Parathyroid adenoma (tissue), 2 donors: ENCODE results near the gene ANKS1A.

Experiments used
- H2AFZ ChIP-seq: fragments of 300-600 bp; sonication (generic); one replicate; pipeline ENCODE4 v1.7.0; 2017; ENCODE audit warnings: antibody characterized with exemption, mild to moderate bottlenecking
- H3K27ac ChIP-seq: fragments of 300-600 bp; sonication (generic); one replicate; pipeline ENCODE4 v1.7.0; 2017
- H3K27me3 ChIP-seq: fragments of 300-600 bp; sonication (generic); one replicate; pipeline ENCODE4 v1.7.0; 2017; ENCODE audit warnings: low read length; ENCODE audit not compliant: control insufficient read depth, insufficient read depth
- H3K36me3 ChIP-seq: fragments of 300-600 bp; sonication (generic); one replicate; pipeline ENCODE4 v1.7.0; 2017; ENCODE audit warnings: low read length; ENCODE audit not compliant: control insufficient read depth, insufficient read depth
- H3K4me1 ChIP-seq: fragments of 300-600 bp; sonication (generic); one replicate; pipeline ENCODE4 v1.7.0; 2017; ENCODE audit warnings: control low read depth
- H3K4me2 ChIP-seq: fragments of 300-600 bp; sonication (generic); one replicate; pipeline ENCODE4 v1.7.0; 2017; ENCODE audit warnings: low read length
- H3K4me3 ChIP-seq: fragments of 300-600 bp; sonication (generic); one replicate; pipeline ENCODE4 v1.7.0; 2017; ENCODE audit warnings: low read depth, low read length
- H3K79me2 ChIP-seq: fragments of 300-600 bp; sonication (generic); one replicate; pipeline ENCODE4 v1.7.0; 2017; ENCODE audit warnings: control low read depth
- H3K9ac ChIP-seq: fragments of 300-600 bp; sonication (generic); one replicate; pipeline ENCODE4 v1.7.0; 2017; ENCODE audit warnings: mild to moderate bottlenecking
- H3K9me3 ChIP-seq: fragments of 300-600 bp; sonication (generic); one replicate; pipeline ENCODE4 v1.7.0; 2017; ENCODE audit warnings: low read length; ENCODE audit not compliant: control insufficient read depth
- CTCF ChIP-seq: fragments of 300-600 bp; sonication (generic); IDR thresholded peaks from one replicate; pipeline ENCODE4 v1.7.0; 2017; ENCODE audit warnings: antibody characterized with exemption, mild to moderate bottlenecking
- donor health status: primary hyperparathyroidism.

ANKS1A gene

DNA sequence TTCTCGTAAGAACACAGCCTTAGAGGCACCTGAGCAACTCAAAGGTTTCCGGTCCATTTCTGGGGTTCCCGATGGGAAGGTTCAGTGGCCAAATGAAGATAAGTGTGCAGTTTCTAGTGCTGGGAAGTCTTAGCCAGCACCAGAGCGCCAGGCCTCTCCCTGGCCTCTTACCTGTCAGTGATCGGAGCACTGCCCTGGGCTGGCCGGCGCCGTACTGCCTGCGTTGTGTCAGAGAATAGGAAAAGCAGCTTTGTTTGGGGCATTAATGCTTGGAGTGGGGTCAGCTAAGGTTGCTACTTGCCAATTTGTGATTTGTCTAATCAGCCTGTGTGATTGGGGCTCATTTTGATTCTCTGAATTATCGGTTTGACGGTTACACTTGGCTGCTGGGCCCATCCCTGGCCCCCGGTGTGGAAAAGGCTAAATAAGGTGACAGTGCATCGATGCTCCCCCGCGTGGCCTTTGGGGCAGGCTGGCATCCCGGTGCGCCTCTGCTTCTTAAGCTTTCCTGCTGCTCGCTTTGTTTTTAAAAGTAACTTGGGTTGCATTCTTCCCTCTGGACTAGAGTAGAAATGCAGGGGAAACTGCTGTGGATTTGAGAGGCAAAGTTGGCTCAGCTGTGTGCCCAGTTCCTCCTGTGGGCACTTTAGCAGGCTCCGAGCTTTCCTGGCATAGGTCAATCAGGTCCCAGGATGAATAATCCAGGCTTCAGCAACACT, 200.3 kb downstream of the ANKS1A start:
- H3K79me2 ChIP-seq: no peaks in the 10 kb centered on the region
- H3K27ac ChIP-seq: no peak overlapping the region
- H2AFZ ChIP-seq: no peak overlapping the region
- no peaks in the 10 kb centered on the region for H3K9me3 ChIP-seq
- H3K4me2 ChIP-seq: no peak overlapping the region
- H3K9ac ChIP-seq: no peak overlapping the region
- H3K4me3 ChIP-seq: no peak overlapping the region
- no peaks in the 10 kb centered on the region for H3K4me1 ChIP-seq
- H3K36me3 ChIP-seq: no peaks in the 10 kb centered on the region
- no peaks in the 10 kb centered on the region for H3K27me3 ChIP-seq
- TF ChIP-seq CTCF: no peak

DNA sequence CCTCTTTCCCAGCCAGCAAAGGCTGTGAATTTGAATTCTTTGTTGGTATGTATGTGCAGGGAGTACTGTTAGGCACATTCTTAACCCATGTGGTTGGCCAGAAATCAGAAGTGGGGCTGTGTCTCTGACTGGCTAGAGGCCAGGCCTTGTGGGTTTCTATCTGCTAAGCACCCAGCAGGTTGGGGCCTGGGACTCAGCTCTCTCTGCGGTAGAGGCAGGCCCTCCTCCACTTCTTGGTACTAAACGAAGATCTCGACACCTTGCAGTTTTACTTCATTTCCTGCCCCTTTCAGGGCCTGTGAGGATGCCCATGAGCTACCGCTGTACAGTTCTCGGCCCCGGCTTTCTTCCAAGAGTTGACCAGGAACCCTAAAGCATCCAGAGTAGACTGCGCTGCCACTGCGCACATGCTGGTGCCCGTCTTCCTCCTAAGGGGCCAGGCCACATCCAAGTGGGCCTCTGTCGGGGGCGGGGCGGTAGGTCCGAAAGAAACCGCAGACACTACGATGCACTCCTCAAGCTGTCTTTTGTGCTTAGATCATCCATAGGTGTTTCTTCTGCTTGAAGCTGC, 201.0 kb downstream of the ANKS1A start:
- Histone ChIP-seq H2AFZ (no peak overlapping the region), H3K36me3 (no peaks in the 10 kb centered on the region), H3K9me3 (no peaks in the 10 kb centered on the region), H3K27me3 (no peaks in the 10 kb centered on the region), H3K4me1 (no peaks in the 10 kb centered on the region), H3K27ac (no peak overlapping the region), H3K4me3 (no peak overlapping the region), H3K79me2 (no peaks in the 10 kb centered on the region), H3K9ac (no peak overlapping the region), H3K4me2 (no peak overlapping the region)
- no peak for TF ChIP-seq CTCF

DNA sequence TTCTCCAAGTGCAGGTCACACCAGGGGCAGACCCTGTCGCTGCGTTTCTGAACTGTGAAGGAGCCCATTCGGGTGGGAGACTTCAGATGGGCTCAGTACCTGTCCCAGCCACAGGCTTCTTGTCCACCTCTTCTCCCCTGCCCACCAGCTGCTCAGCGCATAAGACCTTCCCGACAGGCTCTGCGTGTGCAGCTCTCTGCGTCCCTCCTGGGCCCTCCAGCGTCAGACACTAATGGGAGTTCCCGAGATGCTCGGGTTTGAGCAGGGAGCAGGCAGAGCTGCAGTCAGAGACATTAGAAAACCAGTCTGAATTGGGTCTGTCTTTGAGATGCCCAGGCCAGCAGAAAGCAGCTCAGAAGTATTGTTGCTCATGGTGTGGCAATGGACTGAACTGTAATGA, 201.7 kb downstream of the ANKS1A start:
- Histone ChIP-seq H3K9me3 (no peaks in the 10 kb centered on the region), H2AFZ (no peak overlapping the region), H3K4me1 (no peaks in the 10 kb centered on the region), H3K27ac (no peak overlapping the region), H3K36me3 (no peaks in the 10 kb centered on the region), H3K4me3 (no peak overlapping the region), H3K79me2 (no peaks in the 10 kb centered on the region), H3K4me2 (no peak overlapping the region), H3K9ac (no peak overlapping the region), H3K27me3 (no peaks in the 10 kb centered on the region)
- TF ChIP-seq CTCF: no peak

GRCh38 chr6:35091346-35092083, 202.5 kb downstream of the ANKS1A start:
- no peak overlapping the region for H3K27ac ChIP-seq
- H3K4me3 ChIP-seq: no peak overlapping the region
- H3K27me3 ChIP-seq: no peaks in the 10 kb centered on the region
- no peaks in the 10 kb centered on the region for H3K4me1 ChIP-seq
- no peak overlapping the region for H3K4me2 ChIP-seq
- no peaks in the 10 kb centered on the region for H3K9me3 ChIP-seq
- H3K9ac ChIP-seq: no peak overlapping the region
- H2AFZ ChIP-seq: no peak overlapping the region
- no peak for TF ChIP-seq CTCF
- H3K36me3 ChIP-seq: no peaks in the 10 kb centered on the region
- no peaks in the 10 kb centered on the region for H3K79me2 ChIP-seq
